Measurements from ENCODE around the gene SH2D3A. TPM values are rescaled to one million over a fixed set of nuclear protein-coding genes. Genes with fewer than 3 reads are reported as not detected.
"Not testable (repeated sequence)": the region's sequence is repeated elsewhere in the genome, so short reads cannot be mapped to it uniquely, and the experiment has no call there.

The SH2D3A gene
- total RNA-seq, 1 donor from 2014 or later, result 27.6 TPM

GRCh38 chr19:6807291-6807690, 40.1 kb upstream of the SH2D3A start:
- no peak for TF ChIP-seq CTCF (conservative IDR thresholded peaks at IDR 0.05; ENCODE audit: low read depth, low read length)
- H3K4me3 ChIP-seq (ENCODE audit: low read depth, low read length), result no peak overlapping the region
- DNase-seq (ENCODE audit: low read depth), result no peak

GRCh38 chr19:6806488-6806887, 39.3 kb upstream of the SH2D3A start:
- no peak overlapping the region for H3K4me3 ChIP-seq (ENCODE audit: low read depth, low read length)
- no peak for TF ChIP-seq CTCF (conservative IDR thresholded peaks at IDR 0.05; ENCODE audit: low read depth, low read length)
- DNase-seq (ENCODE audit: low read depth), result no peak

DNA sequence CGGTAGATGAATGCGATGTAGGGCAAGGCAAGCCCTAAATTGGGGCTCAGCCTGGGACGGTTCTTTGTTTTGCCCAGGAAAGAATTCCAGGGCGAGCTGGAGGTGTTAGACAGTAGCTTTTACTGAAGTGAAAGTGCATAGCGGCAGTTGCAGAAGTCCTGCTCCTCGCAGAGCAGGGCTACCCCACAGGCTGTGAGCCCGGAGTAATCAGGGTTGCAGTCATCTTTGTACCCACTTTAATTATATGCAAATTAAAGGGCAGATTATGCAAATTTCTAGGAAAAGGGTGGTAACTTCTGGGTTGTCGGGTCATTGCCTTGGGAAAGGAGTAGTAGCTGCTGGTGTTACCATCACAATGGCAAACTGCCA, 35.8 kb upstream of the SH2D3A start:
- no peak for DNase-seq (ENCODE audit: low read depth)
- no peak overlapping the region for H3K4me3 ChIP-seq (ENCODE audit: low read depth, low read length)
- no peak for TF ChIP-seq CTCF (conservative IDR thresholded peaks at IDR 0.05; ENCODE audit: low read depth, low read length)

DNA sequence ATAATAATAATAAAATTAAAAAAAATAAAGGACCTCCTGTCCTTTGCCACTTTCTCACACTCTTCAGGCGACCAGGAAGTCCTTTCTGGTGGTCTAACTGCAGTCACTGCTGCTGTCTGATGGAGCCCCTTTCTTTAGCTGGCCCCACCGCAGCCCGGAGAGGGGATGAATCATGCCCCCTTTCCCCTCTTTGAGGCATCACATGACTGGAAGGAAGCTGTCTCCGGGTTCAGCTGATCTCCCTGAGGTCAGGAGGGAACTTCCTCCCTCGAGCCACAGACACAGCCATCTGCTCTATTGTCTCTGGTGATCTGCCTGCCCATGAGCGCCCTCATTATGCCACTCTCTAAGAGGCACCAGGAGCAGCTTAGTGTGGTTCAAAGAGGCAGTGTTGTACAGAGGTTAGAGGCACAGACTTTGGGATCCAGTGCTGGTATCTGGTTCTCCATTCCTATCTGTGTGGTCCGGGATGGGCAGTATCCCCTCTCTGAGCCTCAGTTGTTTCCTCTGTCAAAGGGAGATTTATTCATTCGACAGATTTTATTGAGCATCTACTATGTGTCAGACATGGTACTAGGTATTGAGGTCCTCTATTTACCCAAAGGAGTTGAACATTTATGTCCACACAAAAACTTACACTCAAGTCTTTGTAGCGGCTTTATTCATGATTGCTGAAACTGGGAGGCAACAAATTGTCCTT, 35.3 kb upstream of the SH2D3A start:
- no peak for DNase-seq (ENCODE audit: low read depth)
- no peak overlapping the region for H3K4me3 ChIP-seq (ENCODE audit: low read depth, low read length)
- TF ChIP-seq CTCF (conservative IDR thresholded peaks at IDR 0.05; ENCODE audit: low read depth, low read length), result no peak

DNA sequence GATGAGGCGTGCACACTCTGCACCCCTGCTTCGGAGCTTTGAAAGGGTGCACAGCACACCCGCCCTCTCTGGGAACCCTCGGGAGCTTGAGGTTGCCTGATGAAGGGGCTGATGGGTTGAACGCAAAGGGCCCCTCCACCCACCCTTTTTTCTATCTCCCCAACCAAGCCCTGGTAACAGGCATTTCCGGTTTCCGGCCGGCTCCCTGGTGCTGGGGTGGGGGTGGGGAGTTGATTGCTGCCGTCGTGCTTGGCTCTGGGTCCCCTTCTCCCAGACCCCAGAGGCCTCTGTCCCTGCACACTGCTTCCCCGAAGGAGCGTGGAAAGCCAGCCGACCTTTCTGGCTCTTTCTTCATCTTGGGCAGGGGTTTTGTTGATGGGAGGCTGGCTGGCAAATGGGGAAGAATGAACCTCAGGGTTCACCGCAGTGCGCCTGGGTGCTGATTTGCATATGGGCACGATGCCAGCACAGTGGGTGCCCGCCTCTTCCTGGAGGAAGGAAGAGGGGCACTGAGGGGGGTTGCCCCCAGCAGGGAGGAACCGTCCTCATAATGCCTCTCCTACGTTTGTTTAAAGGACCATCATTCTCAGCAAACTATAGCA, 34.4 kb upstream of the SH2D3A start:
- TF ChIP-seq CTCF (conservative IDR thresholded peaks at IDR 0.05; ENCODE audit: low read depth, low read length), result no peak
- DNase-seq (ENCODE audit: low read depth), result no peak
- H3K4me3 ChIP-seq (ENCODE audit: low read depth, low read length), result peak overlapping the region; percentile 27

DNA sequence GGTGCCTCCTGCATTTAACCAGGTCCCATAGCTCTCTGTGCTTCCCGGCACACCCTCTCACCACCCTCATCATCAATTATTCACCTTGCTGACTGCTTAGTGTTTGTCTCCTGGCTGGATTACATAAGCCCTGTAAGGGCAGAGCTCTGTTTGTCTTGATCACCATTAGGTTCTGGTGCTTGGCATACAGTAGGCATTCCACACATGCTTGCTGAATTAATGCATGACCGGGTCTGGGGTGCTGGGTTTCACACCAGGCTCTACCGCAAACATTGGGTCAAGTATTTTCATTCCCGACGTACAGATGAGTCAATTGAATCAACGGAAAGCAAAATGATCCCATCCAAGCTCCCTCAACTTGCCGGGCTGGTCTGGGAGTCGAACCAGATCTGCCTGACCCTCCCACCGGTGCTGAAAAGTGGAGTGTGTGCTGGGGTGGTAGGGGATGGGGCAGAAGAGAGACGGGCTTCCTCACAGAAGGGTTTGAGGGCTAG, 33.8 kb upstream of the SH2D3A start:
- peak overlapping the region; percentile 27 for H3K4me3 ChIP-seq (ENCODE audit: low read depth, low read length)
- DNase-seq (ENCODE audit: low read depth), result peak; percentile 81
- no peak for TF ChIP-seq CTCF (conservative IDR thresholded peaks at IDR 0.05; ENCODE audit: low read depth, low read length)

DNA sequence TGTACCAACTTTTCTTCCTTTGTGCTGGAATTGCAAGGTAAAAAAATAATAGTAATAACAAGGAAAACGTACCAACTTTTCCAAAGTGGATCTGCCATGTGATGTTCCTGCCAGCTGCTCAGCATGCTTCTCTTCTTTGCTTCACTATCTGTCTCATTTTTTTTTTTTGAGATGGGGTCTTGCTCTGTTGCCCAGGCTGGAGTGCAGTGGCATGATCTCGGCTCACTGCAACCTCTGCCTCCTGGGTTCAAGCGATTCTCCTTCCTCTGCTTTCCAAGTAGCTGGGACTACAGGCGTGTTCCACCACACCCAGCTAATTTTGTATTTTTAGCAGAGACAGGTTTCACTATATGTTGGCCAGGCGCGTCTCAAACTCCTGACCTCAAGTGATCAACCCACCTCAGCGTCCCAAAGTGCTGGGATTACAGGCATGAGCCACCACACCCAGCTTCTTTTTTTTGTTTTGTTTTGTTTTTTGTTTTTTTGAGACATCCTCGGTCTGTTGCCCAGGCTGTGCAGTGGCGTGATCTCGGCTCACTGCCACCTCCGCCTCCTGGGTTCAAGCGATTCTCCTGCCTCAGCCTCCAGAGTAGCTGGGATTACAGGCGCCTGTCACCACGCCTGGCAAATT, 33.0 kb upstream of the SH2D3A start:
- H3K4me3 ChIP-seq (ENCODE audit: low read depth, low read length); DNase-seq (ENCODE audit: low read depth): not testable (repeated sequence)
